NCI-H1694 treated with DMSO at 0.1 percent for 48 hours (cell line): ENCODE data around the gene DIO1.
"Not testable (repeated sequence)": the region's sequence is repeated elsewhere in the genome, so short reads cannot be mapped to it uniquely, and the experiment has no call there.

ENCODE experiments used
- DNase-seq: peaks from one replicate; lab custom pipeline; 2025; lab: John Stamatoyannopoulos, UW

The DIO1 gene

DNA sequence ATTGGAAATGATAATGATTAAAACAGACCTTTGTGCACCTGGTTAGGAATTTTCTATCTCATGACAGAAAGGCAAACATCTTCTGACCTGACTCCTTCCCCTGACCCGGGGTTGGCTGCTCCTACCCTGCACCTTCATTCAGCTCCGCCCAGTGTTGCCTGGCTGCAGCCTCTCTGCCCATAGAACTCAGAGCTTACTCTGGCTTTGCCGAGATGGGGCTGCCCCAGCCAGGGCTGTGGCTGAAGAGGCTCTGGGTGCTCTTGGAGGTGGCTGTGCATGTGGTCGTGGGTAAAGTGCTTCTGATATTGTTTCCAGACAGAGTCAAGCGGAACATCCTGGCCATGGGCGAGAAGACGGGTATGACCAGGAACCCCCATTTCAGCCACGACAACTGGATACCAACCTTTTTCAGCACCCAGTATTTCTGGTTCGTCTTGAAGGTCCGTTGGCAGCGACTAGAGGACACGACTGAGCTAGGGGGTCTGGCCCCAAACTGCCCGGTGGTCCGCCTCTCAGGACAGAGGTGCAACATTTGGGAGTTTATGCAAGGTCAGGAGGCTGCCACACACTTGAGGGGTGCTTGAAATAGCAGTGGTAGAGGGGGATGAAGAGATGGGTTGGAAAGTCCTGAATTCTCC lies at the start of gene DIO1:
Gene DIO1 (plus strand): TSS at position 189 of the 638 bp plus-strand sequence. CDS start 24 bp downstream, at position 213.
- DNase-seq = no peak

DNA sequence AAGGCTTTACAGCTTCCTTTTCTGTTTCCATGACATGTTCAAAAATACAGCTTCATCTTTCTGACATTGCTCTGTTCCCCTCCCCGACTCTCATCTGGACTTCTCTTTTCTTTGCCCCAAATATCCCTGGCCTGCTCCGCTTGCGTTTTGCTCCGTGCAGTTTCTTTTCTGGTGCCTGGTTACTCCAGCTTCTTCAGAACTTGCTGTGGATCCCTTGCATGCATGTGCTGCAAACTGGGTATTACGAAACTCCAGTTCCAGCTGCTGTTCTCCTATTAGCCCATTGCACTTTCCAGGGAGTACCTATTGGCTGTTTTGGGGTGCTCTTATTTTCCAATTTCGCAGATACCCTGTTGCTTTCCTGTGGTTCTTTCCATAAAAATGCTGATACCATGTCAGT lies 46.0 kb upstream of the DIO1 start:
- no peak for DNase-seq

DNA sequence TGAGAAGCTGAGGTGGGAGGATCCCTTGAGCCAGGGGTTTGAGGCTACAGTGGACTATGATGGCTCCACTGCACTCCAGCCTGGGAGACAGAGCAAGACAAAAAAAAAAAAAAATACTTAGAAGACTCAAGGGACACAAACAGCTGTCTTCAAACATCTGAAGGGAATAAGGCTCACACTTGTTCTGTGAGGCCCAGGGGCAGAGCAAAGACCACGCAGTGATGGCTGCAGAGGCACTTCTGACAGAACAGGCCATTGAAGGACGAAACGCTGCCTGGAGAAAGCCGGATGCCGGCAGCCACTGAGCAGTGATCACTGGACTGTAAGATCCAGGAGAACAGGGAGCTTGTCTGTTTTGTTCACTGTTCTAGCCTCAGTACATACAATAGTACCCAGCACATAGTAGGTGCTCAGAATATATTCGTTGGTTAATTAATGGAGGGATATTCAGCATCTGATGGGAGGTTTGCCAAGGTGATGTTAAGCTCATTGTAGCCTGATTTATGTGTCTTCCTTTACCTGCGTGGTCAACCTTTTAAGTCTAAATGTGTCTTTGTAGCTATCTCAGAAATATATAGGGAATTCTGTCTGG lies 43.8 kb upstream of the DIO1 start:
- no peak for DNase-seq

DNA sequence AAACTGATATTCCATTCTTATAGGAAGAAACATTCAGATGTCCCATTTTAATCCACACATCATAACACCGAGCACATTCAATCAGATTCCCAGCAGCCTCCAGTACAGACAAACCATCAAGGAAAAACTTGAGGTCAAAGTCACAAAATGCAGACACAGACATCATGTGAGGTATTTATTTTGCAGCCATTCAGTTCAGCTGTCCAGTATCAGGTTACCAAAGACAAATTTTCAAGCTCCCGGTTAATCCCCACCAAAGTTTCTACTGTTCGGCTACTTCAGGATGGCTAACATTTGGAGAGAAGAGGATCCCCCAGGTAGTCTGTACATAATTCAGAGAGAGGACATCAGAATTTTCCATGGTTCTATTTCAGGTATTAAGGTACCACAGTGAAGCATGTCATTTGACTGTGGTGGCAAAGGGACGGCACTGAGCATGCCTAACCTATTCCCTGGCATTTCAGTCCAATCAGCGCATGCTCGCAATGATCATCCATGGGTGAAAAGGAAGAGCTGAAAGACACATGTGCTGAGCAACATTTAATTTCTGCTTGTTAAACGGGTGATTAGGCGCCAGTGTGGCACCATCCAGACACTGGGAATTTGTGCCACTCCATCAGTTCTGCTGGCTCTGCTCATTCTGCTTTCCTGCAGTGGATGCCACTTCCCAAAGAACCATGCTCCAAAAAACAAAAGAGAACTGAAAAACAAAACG lies 42.3 kb upstream of the DIO1 start:
- peak; percentile 86 for DNase-seq

DNA sequence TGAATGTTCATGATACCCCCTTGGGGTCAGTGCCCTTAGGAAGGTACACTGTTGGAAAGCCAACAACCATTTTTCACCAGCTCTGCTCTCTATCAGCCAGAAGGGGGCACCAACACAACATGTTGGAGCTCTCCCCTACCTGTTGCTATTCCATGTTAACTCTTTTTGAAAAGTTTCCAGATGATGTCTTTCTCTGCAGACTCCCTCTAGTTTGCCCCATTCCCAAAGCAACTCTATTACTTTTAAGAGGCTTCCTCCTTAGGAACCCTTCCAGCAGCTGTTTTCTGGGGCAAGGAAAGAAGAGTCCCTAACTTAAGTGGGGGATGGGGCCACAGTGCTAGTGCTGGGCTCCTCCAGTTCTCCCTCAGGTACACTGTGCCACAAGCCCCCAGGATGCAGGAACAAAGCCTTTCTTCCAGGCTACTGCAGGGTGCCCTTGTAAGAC lies 33.0 kb upstream of the DIO1 start:
- peak; percentile 72 for DNase-seq

DNA sequence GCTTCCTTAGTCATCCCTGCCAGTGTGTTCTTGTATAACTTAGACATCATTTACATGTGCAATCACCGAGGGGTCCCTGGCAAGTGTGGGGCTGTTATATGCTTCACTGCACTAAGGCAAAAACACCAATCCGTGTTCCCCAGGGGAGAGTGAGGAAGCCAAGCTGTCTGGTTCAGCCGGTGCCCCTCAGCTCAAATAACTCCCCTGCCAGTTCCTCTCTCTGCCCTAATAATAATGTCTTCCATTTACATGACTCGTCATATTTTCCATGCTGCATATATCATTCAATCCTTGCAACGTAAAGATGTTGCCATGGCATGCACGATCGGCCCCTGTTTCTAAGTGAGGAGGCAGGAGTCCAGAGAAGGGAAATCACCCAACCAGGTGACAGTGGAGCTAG lies 31.5 kb upstream of the DIO1 start:
- peak; percentile 12 for DNase-seq

DNA sequence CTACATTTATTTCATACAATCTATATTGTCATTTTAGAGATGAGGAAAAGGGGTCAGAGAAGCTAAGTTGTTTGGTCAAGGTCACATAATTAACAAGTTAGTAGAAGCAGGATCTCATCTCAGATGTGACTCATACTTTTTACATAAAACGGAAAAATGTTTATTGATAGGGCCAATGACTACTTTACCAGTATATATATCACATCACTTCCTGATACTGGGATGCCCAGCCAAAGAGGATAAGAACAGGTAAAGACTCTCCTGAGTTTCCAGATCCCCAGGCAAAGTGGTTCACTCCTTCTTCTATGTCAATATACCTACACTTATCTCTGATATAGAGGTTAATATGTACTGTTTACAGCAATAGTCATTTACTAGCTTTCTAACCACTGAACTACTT lies 25.4 kb upstream of the DIO1 start:
- DNase-seq = no peak

DNA sequence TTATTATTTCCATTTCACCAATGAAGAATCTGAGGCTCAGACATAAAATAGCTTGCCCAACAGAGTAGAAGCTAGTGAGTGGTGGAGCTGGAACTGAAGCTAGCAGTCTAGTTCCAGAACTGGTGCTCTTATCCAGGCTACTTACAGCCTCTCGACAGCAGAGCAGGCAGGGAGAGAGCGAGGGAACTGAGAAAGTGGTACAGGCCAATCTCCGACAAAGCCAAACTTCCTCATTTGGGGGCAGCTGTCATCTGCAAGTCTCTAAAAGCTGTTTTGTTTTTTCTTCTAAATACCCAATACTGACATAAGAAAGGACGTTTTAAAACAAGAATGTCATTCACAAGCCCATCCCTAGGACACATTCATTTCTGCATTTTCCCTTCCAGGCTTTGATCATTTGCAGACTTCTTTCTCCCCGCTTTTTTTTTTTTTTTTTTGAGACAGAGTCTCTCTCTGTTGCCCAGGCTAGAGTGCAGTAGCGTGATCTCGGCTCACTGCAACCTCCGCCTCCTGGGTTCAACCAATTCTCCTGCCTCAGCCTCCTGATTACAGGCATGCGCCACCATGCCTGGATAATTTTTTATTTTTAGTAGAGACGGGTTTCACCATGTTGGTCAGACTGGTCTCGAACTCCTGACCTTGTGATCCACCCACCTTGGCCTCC lies 24.4 kb upstream of the DIO1 start:
- DNase-seq = no peak

DNA sequence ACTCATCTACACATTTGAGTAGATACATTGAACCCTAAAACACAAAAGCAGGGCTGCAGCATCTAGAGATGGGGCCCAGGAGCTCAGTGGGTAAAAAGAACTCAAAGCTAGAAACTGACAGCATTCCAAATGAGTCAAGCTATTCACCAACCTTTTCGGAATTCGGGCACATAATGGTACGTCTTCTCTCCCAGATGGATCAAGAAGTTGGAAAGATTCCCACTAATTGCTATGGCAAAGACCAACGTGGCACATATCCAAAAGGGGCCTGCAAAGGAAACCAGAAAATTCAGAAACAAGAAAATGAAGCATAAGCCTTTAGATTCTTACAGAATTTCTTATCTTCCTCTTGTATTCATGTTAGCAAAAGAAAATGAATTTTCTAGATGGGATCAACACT lies 22.8 kb upstream of the DIO1 start:
- DNase-seq = no peak

DNA sequence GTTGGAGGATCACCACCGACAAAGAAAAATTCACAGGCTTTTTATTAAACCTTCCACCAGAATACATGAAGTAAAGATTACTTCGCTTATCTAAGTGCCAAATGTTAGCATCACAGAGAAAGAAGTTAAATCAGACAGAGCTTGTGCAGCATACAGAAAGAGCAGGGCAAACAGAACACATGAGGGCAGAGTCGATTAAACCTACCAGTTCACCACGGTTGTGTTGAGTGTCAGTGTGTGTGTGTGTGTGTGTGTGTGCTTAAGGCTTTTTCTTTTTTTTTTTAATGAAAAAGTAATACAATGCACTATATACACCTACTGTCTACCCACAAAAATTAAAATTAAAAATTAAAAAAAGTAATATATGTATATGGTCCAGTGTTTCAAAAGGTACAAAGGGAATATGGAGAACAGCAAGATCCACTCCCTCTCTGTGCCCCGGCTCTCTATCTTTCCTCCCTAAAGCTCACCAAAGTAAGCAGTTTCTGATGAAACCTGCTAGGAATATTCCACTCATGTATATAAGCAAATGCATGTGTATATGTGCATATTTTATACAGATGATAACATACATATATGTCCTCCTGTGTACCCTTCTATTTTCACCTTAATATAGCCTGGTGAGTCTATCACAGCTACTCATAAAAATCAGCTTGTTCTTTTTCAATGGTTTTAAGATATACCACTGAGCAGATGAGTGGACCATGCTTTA lies 22.1 kb upstream of the DIO1 start:
- no peak for DNase-seq

DNA sequence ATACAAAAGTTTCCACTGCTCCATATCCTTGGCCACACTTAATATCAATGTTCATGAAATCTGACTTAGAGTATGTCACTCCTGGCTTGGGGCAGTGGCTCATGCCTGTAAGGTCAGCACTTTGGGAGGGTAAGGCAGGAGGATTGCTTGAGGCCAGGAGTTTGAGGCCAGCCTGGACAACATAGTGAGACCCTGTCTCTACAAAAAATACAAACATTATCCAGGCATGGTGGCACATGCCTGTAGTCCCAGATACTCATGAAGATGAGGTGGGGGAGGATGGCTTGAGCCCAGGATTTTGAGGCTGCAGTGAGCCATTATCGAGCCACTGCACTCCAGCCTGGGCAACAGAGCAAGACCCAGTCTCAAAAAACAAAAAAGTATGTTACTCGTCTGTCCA lies 18.8 kb upstream of the DIO1 start:
- DNase-seq = not testable (repeated sequence)

DNA sequence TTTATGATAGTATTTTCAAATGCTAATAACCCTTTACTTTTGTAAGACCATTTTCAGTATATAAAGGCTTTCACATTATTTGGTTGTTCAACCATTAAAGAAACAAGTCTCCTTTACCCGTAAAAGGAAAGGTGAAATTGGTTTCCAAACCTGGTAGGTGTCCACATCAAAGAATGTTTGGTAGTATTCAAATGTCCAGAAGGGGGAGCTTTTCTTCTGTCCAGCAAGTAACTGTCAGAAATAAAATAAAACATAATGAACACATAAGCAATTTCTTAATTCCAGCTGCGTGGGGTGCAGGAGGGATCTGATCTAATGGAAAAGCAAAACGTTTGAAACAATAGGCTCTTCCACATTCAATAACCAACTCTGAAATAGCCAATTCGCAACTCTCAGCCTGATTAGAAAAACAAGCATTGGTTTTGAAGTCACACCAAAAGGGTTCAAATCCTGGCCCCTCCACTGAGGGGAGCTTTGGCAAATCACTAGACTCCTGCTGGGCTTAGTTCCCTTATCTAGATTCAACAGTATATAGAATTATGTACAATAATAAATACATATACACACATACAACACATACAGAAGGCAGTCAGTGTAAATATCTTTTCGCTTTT lies 15.4 kb upstream of the DIO1 start:
- DNase-seq = peak; percentile 66

DNA sequence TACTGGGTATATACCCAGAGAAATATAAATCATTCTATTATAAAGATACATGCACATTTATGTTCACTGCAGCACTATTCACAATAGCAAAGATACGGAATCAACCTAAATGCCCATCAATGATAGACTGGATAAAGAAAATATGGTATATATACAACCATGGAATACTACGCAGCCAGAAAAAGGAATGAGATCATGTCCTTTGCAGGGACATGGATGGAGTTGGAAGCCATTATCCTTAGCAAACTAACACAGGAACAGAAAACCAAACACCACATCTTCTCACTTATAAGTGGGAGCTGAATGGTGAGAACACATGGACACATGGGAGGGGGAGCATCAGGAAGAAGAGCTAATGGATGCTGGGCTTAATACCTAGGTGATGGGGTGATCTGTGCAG lies 12.1 kb upstream of the DIO1 start:
- not testable (repeated sequence) for DNase-seq

DNA sequence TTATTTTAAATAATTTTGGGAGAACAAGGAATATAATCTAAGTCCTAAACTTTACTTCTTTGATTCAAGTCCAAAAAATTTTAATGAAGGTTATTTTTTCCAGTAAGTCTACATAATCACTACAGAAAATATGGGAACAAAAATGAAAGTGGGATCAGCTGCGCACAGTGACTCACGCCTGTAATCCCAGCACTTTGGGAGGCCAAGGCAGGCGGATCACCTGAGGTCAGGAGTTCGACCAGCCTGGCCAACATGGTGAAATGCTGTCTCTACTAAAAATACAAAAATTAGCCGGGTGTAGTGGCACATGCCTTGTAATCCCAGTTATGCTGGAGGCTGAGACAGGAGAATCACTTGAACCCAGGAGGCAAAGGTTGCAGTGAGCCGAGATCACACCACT lies 10.4 kb upstream of the DIO1 start:
- not testable (repeated sequence) for DNase-seq

DNA sequence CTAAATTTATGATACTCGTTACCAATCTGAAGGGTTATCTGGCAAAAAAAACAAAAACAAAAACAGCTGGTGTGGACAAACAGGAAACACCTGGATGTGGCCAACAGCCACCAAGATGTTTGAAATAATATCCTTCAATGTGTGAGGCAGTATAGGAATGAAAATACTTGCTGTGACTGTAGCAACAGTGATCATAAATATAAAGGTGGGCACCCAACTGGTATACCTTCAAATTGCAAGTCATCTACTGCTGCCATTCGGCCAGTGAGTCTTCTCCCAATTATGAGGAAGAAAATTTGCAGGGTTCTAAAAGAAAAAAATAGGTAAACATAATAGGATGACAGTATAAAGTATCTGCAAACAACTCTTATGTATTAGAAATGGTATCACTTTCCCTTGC lies 5.3 kb upstream of the DIO1 start:
- no peak for DNase-seq

DNA sequence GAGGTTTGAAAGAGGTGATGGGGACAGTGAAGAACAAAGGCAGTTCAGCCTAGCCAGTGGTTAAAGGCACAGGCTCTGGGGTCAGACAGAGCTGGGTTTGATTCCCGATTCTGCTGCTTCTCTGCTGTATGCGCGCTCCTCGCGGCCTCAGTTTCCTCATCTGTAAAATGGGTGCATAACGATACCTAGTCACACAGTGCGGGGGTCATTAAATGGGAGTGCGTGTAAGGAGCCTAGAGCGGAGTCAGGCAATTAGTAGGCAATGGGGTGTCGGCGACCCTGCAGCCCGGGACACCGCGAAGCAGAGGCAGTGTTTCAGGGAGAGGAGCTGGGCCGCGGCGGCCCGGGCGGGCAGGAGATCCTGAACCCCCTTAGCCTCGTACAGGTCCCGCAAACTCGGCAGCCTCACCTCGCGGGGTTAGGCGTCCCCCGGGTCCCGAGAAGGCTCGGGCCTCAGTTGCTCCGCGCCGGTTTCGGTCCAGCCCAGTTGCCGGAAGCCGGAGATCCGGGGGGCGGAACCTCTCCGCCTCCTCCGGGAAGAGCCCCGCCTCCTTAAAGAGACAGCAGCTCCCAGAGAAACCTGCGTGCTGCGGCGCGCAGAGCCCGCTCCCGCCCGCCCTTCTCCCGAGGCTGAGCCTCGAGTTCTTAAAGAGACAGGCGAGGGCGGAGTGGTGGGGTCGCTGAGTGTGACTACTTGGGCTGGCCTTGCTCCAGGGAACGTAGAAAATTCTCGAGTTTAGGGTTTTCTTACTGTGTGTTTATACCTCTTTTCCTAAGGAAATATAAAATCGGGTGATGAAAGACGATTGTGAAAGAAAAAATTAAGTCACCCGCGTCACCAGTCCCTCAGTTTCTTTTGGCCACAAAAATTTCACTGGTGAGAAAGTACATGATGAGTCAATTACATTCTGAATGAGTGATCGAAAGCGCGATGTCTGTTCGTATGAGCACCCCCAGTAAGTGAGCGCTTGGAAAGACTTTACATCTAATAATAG lies 4.4 kb upstream of the DIO1 start, which contains the start of gene YIPF1:
Gene YIPF1 (minus strand): TSS at position 494 of the 995 bp plus-strand sequence. CDS start 860 bp downstream, outside the sequence.
- peak; percentile 79 for DNase-seq

DNA sequence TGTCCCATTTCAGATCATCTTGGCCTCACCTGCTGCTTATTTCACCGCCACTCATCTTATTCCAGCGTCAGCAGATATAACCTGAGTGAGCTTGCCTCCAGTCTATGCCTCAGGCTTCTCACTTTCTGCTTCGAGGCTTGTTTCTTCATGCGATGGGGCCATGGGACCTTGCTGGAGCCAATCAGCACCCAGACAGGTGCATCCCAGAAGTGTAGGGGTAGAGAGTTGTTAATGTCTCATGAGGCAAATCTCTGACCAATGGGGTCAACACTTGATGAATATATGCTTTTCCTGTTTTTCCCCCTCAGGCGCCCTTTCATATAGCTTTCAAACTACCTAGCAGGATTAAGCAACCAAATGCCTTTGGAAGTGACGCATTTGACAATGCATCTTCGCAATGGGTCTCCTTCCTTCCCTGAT lies 3.5 kb upstream of the DIO1 start:
- no peak for DNase-seq

DNA sequence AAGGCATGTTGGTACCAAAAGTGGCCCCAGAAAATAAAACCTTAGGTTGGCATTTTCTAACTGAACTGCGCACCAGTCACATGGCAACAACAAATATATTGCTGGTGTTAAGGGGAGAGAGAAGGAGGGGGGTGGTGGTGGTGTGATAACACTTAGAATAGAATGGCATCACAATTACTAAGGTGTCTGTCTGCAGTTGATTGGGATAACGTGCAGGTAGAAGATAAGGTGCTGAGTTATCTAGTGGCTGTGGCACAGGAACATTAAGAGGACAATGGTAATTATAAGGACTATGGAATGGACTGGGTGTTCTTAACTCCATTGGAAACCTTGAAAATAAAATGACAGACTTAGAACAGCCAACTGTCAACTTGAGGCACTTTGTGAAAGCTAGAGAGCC lies 3.0 kb upstream of the DIO1 start:
- DNase-seq = no peak

DNA sequence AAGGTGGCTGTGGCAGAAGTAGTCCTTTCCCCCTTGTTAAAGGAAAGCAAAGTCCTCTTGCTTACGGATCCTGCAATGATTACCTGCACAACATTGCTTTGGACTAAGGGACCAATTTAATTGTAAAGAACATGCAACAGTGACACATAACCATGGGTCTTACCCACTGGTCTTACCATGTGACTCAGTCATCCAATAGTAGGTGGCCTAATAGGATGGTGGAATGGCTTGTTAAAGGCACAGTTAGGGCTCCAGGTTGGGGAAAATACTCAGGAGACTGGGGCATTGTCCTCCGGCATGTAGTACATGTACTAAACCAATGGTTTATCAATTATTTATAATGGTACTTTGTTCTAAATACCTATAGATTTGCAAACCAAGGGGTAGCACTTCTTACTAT lies 2.3 kb upstream of the DIO1 start:
- DNase-seq = no peak

DNA sequence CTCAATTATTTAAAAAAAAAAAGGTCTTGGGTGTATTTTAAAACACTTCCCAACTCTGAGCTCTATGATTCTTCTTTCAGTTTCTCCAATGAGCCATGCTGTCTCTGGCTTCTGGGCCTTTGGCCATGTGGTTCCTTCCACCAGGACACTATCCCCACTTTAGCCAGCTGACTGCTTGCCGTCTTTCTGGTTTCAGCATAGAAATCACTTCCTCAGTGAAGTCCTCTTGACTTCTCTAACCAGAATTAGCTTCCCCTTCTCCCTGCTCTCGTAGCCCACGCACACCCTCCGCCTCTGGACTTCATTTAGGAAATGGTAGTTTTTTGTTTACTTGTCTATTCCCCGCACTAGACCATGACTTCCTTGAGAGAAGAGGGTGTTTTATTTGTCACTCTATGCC lies 1.1 kb upstream of the DIO1 start:
- DNase-seq = no peak
